ENCODE data around the gene IL1RAP. TPM values are rescaled to one million over a fixed set of nuclear protein-coding genes. Genes with fewer than 3 reads are reported as not detected.

The IL1RAP gene
- total RNA-seq, 1 donor from 2014 or later, result 10.8 TPM

DNA sequence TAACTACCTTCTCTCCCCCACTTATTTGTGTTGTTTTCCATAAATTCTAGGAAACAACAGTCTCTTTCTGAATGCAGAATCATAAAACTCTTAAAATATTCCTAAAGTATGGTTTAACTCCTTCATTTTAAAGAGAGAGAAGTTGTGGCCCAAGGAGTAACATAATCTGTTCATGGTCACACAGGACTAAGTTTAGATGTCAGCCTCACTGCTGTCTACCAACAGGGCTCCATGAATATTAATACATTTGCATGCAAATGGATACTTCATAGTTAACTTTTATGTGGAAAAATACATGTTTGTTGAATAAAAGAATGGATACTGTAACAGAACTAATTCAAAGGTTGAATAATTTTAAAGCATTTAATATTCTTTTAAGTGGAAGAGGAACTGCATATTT, 18.5 kb upstream of the IL1RAP start:
- Histone ChIP-seq H3K27me3 (ENCODE audit: control insufficient read depth, insufficient read depth, low read length) (no peaks in the 10 kb centered on the region), H3K4me3 (ENCODE audit: low read depth, low read length) (no peak overlapping the region), H3K36me3 (ENCODE audit: control insufficient read depth, insufficient read depth, low read length) (no peaks in the 10 kb centered on the region)
- DNase-seq (ENCODE audit: low read depth), result no peak
- TF ChIP-seq, protein P1, sequence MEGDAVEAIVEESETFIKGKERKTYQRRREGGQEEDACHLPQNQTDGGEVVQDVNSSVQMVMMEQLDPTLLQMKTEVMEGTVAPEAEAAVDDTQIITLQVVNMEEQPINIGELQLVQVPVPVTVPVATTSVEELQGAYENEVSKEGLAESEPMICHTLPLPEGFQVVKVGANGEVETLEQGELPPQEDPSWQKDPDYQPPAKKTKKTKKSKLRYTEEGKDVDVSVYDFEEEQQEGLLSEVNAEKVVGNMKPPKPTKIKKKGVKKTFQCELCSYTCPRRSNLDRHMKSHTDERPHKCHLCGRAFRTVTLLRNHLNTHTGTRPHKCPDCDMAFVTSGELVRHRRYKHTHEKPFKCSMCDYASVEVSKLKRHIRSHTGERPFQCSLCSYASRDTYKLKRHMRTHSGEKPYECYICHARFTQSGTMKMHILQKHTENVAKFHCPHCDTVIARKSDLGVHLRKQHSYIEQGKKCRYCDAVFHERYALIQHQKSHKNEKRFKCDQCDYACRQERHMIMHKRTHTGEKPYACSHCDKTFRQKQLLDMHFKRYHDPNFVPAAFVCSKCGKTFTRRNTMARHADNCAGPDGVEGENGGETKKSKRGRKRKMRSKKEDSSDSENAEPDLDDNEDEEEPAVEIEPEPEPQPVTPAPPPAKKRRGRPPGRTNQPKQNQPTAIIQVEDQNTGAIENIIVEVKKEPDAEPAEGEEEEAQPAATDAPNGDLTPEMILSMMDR (IDR thresholded peaks at IDR 0.05; ENCODE audit: insufficient read depth, low read length, poor library complexity, severe bottlenecking), result no peak

DNA sequence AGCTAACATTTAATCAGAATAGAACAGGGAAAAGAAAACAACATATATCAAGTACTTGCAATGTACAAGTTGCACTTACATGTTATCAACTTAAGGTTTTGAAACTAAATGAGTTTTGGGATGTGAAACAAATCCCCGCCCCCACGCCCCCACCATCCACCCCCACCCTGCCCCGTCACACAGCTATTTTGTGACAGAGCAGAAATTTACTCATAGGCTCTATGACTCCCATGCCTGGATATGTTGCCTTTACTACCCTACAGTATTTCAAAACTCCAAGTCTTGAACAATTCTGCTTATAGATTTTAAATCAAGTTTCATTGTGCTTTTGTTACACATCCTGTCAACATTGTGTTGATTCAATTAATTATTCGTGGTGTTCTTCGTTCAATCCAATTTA, 18.1 kb upstream of the IL1RAP start:
- no peak for DNase-seq (ENCODE audit: low read depth)
- Histone ChIP-seq H3K4me3 (ENCODE audit: low read depth, low read length) (no peak overlapping the region), H3K27me3 (ENCODE audit: control insufficient read depth, insufficient read depth, low read length) (no peaks in the 10 kb centered on the region), H3K36me3 (ENCODE audit: control insufficient read depth, insufficient read depth, low read length) (no peaks in the 10 kb centered on the region)
- TF ChIP-seq, protein P1 (IDR thresholded peaks at IDR 0.05; ENCODE audit: insufficient read depth, low read length, poor library complexity, severe bottlenecking), result no peak

DNA sequence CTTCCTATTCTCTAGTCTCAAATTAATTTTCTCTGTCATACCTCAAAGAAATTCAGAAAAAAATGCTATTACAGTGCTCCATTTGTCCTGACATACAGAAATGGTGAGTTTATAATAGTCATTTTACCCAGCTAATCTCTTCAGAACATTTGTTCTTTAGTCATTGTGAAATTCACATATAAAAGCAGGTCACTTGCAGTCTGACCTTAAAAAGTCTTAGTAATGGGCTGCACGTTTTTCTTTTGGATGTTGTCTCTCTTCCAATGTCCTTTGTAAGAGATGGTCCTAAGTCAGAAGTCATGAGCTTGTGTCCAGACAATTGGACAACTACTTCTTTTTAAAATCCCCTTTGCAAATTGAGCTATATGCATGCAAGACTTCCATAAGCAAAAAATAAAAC, 17.0 kb upstream of the IL1RAP start:
- TF ChIP-seq, protein P1 (IDR thresholded peaks at IDR 0.05; ENCODE audit: insufficient read depth, low read length, poor library complexity, severe bottlenecking), result no peak
- H3K27me3 ChIP-seq (ENCODE audit: control insufficient read depth, insufficient read depth, low read length), result no peaks in the 10 kb centered on the region
- no peak overlapping the region for H3K4me3 ChIP-seq (ENCODE audit: low read depth, low read length)
- H3K36me3 ChIP-seq (ENCODE audit: control insufficient read depth, insufficient read depth, low read length), result no peaks in the 10 kb centered on the region
- no peak for DNase-seq (ENCODE audit: low read depth)

DNA sequence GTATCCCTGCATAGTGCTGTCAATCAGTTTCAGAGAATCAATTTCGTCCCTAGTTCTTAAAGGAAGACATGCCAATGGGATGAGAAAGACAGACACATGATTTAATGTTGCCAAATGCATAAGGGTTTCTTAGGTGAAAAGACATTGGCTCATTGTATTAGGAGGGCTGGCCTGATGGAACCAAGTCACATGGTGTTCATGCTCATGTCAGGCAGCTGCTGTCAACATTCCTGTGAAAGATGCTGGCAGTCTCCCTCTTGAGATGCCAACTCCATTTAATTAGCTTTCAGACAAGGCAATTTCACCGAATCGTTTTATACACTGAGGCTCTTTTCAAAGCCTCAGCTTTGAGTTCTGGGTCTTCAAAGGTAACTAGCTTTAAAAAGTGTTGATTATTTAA, 16.1 kb upstream of the IL1RAP start:
- no peaks in the 10 kb centered on the region for H3K27me3 ChIP-seq (ENCODE audit: control insufficient read depth, insufficient read depth, low read length)
- no peaks in the 10 kb centered on the region for H3K36me3 ChIP-seq (ENCODE audit: control insufficient read depth, insufficient read depth, low read length)
- DNase-seq (ENCODE audit: low read depth), result no peak
- TF ChIP-seq, protein P1 (IDR thresholded peaks at IDR 0.05; ENCODE audit: insufficient read depth, low read length, poor library complexity, severe bottlenecking), result no peak
- no peak overlapping the region for H3K4me3 ChIP-seq (ENCODE audit: low read depth, low read length)

DNA sequence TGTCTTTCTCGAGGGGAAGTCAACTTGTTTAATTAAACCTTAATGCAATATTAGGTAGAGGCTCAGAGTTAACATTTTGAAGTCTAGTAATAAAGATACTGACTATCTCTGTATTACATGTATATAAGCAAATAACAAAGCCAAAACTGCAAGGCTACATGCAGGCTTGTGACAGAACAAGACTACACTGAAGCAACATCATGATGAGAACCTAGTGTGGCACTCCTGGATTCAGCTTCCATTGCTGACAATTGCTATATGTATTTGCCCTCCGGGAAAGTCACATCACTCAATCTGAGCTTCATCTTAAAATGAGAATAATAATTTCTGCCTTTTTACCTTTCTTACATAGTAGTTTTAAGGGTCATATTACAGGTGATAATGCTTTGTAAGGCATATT, 15.6 kb upstream of the IL1RAP start:
- DNase-seq (ENCODE audit: low read depth), result no peak
- H3K4me3 ChIP-seq (ENCODE audit: low read depth, low read length), result no peak overlapping the region
- no peaks in the 10 kb centered on the region for H3K27me3 ChIP-seq (ENCODE audit: control insufficient read depth, insufficient read depth, low read length)
- no peaks in the 10 kb centered on the region for H3K36me3 ChIP-seq (ENCODE audit: control insufficient read depth, insufficient read depth, low read length)
- TF ChIP-seq, protein P1 (IDR thresholded peaks at IDR 0.05; ENCODE audit: insufficient read depth, low read length, poor library complexity, severe bottlenecking), result no peak

DNA sequence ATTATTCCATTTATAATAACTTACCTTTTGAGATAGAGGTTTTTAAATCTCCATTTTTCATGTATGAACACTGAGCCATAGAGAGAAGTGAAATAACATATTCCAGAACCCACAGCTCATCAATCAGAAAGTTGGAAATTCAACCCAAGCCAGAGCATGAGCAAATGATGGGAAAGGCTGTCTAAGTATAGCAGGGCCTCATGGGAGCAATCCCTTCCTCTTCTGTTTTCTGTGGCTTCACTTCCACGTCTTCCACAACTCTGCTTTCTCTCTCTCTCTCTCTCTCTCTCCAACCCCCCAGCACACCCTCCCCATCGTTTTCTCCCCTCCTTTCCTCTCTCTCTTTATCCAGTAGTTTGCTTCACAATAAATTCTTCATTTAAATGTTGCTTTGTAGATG, 14.8 kb upstream of the IL1RAP start:
- H3K27me3 ChIP-seq (ENCODE audit: control insufficient read depth, insufficient read depth, low read length), result no peaks in the 10 kb centered on the region

More for the DNA sequence above, 14.8 kb upstream of the IL1RAP start:
- Histone ChIP-seq H3K36me3 (ENCODE audit: control insufficient read depth, insufficient read depth, low read length) (no peaks in the 10 kb centered on the region), H3K4me3 (ENCODE audit: low read depth, low read length) (no peak overlapping the region)
- TF ChIP-seq, protein P1 (IDR thresholded peaks at IDR 0.05; ENCODE audit: insufficient read depth, low read length, poor library complexity, severe bottlenecking), result no peak
- DNase-seq (ENCODE audit: low read depth), result no peak
